Upper lobe of left lung (tissue), 6 donors: ENCODE results near the gene PRKCE. TPM values are rescaled to one million over a fixed set of nuclear protein-coding genes. Genes with fewer than 3 reads are reported as not detected.
A peak's percentile ranks its signal among the peaks of the same experiment; 100 is the strongest.

ENCODE experiments used
- ATAC-seq, 2 donors: fragments of 200-7000 bp; cut with Tn5 transposase; one replicate each; pipeline ENCODE4 v1.9.1; 2022; ENCODE audit warnings: mild to moderate bottlenecking in 2 of 2, moderate library complexity in 2 of 2; ENCODE audit not compliant: low FRiP score in 2 of 2
- DNase-seq, 2 donors: peaks; one replicate each; pipeline ENCODE4 v3.0.0-alpha.2; 2019 to 2020
- H3K27ac ChIP-seq, 4 donors: fragments of 200-600 bp; sonication (generic); one replicate each; pipeline ENCODE4 v1.5.1; 2016 to 2019
- H3K27me3 ChIP-seq, 4 donors: fragments of 200-600 bp; sonication (generic); one replicate each; pipeline ENCODE4 v1.5.1; 2017 to 2019
- H3K36me3 ChIP-seq, 4 donors: fragments of 200-600 bp; sonication (generic); one replicate each; pipeline ENCODE4 v1.5.1; 2016 to 2019
- H3K4me1 ChIP-seq, 4 donors: fragments of 200-600 bp; sonication (generic); one replicate each; pipeline ENCODE4 v1.5.1; 2018 to 2019
- H3K4me3 ChIP-seq, 4 donors: fragments of 200-600 bp; sonication (generic); one replicate each; pipeline ENCODE4 v1.5.1; 2017 to 2019; ENCODE audit warnings: mild to moderate bottlenecking in 2 of 4, moderate library complexity in 1 of 4
- H3K9me3 ChIP-seq, 4 donors: fragments of 200-600 bp; sonication (generic); one replicate each; pipeline ENCODE4 v1.5.1; 2018 to 2019
- EP300 ChIP-seq, 4 donors: sonication (generic); formaldehyde crosslinking; IDR thresholded peaks; one replicate each; pipeline ENCODE4 v1.5.1; 2017; ENCODE audit warnings: antibody characterized with exemption in 4 of 4, control low read depth in 2 of 4
- POLR2A ChIP-seq, 4 donors: fragments of 450-650 bp; IDR thresholded peaks; one replicate each; pipeline ENCODE4 v1.5.1; 2016 to 2017; ENCODE audit warnings: antibody characterized with exemption in 4 of 4, mild to moderate bottlenecking in 2 of 4
- POLR2AphosphoS5 ChIP-seq, 2 donors: sonication (generic); formaldehyde crosslinking; IDR thresholded peaks; one replicate each; pipeline ENCODE4 v1.5.1; 2017; ENCODE audit warnings: antibody characterized with exemption in 2 of 2
- WGBS, 2 donors: methylation state at CpG; one replicate each; pipeline ENCODE4 v1.1.5; 2017 to 2018; 5-methylcytosine and 5-hydroxymethylcytosine counted together
- total RNA-seq, 6 donors: library from RNA; depleted of rRNA in 4 of 6; stranded (reverse); fragments of >200 nt in 4 of 6; gene quantifications; one replicate each; pipeline versions ENCODE4 v1.1.0 to v1.2.1, GENCODE V29; 2016 to 2021
- TF ChIP-seq, protein P1 (sequence below), 6 experiments: fragments of 450-650 bp in 4 of 6; fragments of 200-600 bp in 2 of 6; sonication (generic) in 2 of 6; IDR thresholded peaks; one replicate each; pipeline ENCODE4 v1.5.1; 2016 to 2019; ENCODE audit warnings: antibody characterized with exemption in 6 of 6
- donor health status: DM: no; HTN: no; CAD: no; lungs with moderate emphysema.
- donor health status: DM: no; HTN: yes; CAD: no; lungs with severe emphysema.

Gene PRKCE
- total RNA-seq, 6 donors from 2014 or later = 54.9 to 124 (median 75.6) TPM

DNA sequence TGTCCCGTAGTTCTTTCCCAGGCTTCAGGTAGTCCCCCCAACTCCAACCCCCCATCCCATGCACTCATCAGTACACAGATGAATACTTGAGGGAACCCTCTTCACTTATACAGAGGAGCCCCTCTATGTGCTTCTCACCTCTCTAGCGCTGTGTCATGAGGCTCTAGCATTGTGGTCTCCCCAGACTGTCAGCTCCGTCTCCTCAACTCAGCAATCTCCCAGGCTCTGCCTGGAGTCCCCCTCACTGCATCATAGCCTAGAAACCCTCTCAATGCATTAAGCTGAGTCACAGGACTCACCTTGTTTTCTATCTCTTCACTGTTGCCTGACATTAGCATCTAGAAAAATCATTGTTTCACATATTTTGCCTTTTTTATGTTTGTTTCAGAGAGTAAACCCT, 20.2 kb upstream of the PRKCE start:
- Histone ChIP-seq H3K27me3 (no peaks in the 10 kb centered on the region), H3K36me3 (no peaks in the 10 kb centered on the region), H3K4me1 (peaks cover 0 to 3% (median 0%) of the 10 kb centered on the region in 4 donors), H3K27ac (no peak overlapping the region), H3K9me3 (no peaks in the 10 kb centered on the region), H3K4me3 (no peak overlapping the region)
- DNase-seq (no peak), ATAC-seq (no peak)
- TF ChIP-seq, protein P1, sequence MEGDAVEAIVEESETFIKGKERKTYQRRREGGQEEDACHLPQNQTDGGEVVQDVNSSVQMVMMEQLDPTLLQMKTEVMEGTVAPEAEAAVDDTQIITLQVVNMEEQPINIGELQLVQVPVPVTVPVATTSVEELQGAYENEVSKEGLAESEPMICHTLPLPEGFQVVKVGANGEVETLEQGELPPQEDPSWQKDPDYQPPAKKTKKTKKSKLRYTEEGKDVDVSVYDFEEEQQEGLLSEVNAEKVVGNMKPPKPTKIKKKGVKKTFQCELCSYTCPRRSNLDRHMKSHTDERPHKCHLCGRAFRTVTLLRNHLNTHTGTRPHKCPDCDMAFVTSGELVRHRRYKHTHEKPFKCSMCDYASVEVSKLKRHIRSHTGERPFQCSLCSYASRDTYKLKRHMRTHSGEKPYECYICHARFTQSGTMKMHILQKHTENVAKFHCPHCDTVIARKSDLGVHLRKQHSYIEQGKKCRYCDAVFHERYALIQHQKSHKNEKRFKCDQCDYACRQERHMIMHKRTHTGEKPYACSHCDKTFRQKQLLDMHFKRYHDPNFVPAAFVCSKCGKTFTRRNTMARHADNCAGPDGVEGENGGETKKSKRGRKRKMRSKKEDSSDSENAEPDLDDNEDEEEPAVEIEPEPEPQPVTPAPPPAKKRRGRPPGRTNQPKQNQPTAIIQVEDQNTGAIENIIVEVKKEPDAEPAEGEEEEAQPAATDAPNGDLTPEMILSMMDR (IDR thresholded peaks at IDR 0.05) = no peak
- no peak for TF ChIP-seq EP300 (IDR thresholded peaks at IDR 0.05)
- no peak for TF ChIP-seq POLR2A (IDR thresholded peaks at IDR 0.05)
- WGBS, 2 donors = 84 to 95% methylated on average over 3 of the region's 3 CpGs

DNA sequence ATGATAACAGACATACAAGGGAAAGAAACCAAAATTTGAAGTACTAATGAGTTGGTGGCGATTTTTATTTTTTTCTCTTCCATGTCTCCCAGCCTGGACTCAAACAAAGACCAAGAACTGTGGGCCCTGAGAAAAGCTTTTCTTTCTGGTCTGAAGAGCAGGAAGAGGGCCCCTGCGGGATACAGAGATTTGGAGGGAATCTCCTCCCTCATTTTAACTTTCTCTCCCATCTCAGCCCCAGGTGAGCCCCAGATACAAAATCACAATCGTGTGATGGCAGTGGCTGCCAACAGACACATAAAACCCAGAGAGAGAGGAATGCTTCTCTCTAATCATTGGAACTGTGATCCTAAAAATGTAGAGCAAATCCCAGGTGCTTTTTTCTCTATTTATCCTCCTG, 19.5 kb upstream of the PRKCE start:
- WGBS, 2 donors = 92% methylated on average over 3 of the region's 3 CpGs
- DNase-seq (no peak), ATAC-seq (no peak)
- Histone ChIP-seq H3K4me3 (no peak overlapping the region), H3K36me3 (no peaks in the 10 kb centered on the region), H3K4me1 (no peaks in the 10 kb centered on the region), H3K9me3 (no peaks in the 10 kb centered on the region), H3K27ac (no peak overlapping the region), H3K27me3 (no peaks in the 10 kb centered on the region)
- TF ChIP-seq POLR2AphosphoS5 (IDR thresholded peaks at IDR 0.05) (no peak), EP300 (IDR thresholded peaks at IDR 0.05) (no peak), POLR2A (IDR thresholded peaks at IDR 0.05) (no peak)
- TF ChIP-seq, protein P1 (IDR thresholded peaks at IDR 0.05) = no peak

- TF ChIP-seq, protein P1 (IDR thresholded peaks at IDR 0.05) = no peak
- TF ChIP-seq POLR2AphosphoS5 (IDR thresholded peaks at IDR 0.05) = no peak
- no peak for TF ChIP-seq POLR2A (IDR thresholded peaks at IDR 0.05)
- no peak for TF ChIP-seq EP300 (IDR thresholded peaks at IDR 0.05)
- no peak overlapping the region for H3K27ac ChIP-seq
- DNase-seq = no peak
- 88 to 91% methylated on average over 5 of the region's 5 CpGs for WGBS, 2 donors
- no peaks in the 10 kb centered on the region for H3K4me1 ChIP-seq
- no peak for ATAC-seq
- no peaks in the 10 kb centered on the region for H3K9me3 ChIP-seq
- no peaks in the 10 kb centered on the region for H3K36me3 ChIP-seq
- no peaks in the 10 kb centered on the region for H3K27me3 ChIP-seq
- H3K4me3 ChIP-seq = no peak overlapping the region
These were observed 17.3 kb upstream of the PRKCE start for GRCh38 chr2:45634223-45634622.

- Histone ChIP-seq H3K4me3 (no peak overlapping the region), H3K9me3 (no peaks in the 10 kb centered on the region), H3K27me3 (no peaks in the 10 kb centered on the region), H3K4me1 (no peaks in the 10 kb centered on the region), H3K27ac (no peak overlapping the region), H3K36me3 (no peaks in the 10 kb centered on the region)
- 89 to 90% methylated on average over 5 of the region's 5 CpGs for WGBS, 2 donors
- DNase-seq (no peak), ATAC-seq (no peak)
- TF ChIP-seq POLR2AphosphoS5 (IDR thresholded peaks at IDR 0.05) = no peak
- TF ChIP-seq EP300 (IDR thresholded peaks at IDR 0.05) = no peak
- TF ChIP-seq, protein P1 (IDR thresholded peaks at IDR 0.05) = no peak
- TF ChIP-seq POLR2A (IDR thresholded peaks at IDR 0.05) = no peak
These were observed 15.5 kb upstream of the PRKCE start for GRCh38 chr2:45636008-45636407.

DNA sequence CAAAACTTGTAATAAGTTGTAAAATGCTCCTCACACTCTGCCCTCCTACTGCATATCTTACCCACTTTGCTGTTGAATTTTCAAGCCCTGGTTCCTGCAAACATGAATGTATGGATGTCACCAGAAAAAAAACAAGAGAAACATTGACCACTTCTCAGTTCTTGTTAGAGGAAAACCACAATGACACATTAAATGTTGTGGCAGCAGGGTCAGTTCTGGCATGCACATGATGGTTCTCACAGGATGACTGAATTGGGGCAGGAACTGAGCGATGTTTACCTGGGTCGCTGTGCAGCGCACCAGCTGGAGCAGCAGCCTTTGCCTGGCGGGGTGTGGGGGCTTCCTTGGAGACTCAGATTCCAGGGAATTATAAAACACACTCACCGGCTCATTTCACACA, 14.0 kb upstream of the PRKCE start:
- Histone ChIP-seq H3K4me3 (no peak overlapping the region), H3K36me3 (no peaks in the 10 kb centered on the region), H3K27ac (no peak overlapping the region), H3K9me3 (no peaks in the 10 kb centered on the region), H3K4me1 (no peaks in the 10 kb centered on the region), H3K27me3 (no peaks in the 10 kb centered on the region)
- peak in 1 of 4 donors; percentile 15 for TF ChIP-seq EP300 (IDR thresholded peaks at IDR 0.05)
- TF ChIP-seq, protein P1 (IDR thresholded peaks at IDR 0.05) = no peak
- TF ChIP-seq POLR2A (IDR thresholded peaks at IDR 0.05) = no peak
- DNase-seq = peak; percentile 30 to 31
- 69 to 75% methylated on average over 5 of the region's 5 CpGs for WGBS, 2 donors
- peak in 1 of 2 donors; percentile 44 for ATAC-seq
